Muscle of arm (tissue), 12 donors: Measurements from ENCODE around the gene SEC14L1. TPM values are rescaled to one million over a fixed set of nuclear protein-coding genes. Genes with fewer than 3 reads are reported as not detected.

Source experiments
- DNase-seq: peaks from one replicate; pipeline ENCODE4 v3.0.0-alpha.2; 2013
- polyA plus RNA-seq, 12 donors: library from polyadenylated mRNA; unstranded; fragments of 120-200 nt; gene quantifications; one replicate each; pipeline ENCODE4 v1.2.1, GENCODE V29; 2013; ENCODE audit not compliant: insufficient read length in 12 of 12

Gene SEC14L1
- polyA plus RNA-seq, 12 donors = 69.6 to 104 (median 85.4) TPM; not detected in 1

- DNase-seq = no peak
These were observed 117.1 kb downstream of the SEC14L1 start for GRCh38 chr17:77257596-77258458.

DNA sequence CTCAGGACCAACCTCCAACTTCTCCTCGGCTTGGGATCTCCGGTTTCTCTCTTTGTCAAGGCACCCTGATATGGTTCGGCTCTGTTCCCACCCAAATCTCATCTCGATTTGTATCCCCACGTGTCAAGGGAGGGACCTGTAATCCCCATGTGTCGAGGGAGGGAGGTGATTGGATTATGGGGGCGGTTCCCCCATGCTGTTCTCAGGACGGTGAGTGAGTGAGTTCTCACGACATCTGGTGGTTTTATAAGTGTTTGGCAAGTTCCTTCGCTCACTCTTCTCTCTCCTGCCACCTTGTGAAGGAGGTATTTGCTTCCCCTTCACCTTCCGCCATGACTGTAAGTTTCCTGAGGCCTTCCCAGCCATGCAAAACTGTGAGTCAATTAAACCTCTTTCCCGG, 117.9 kb downstream of the SEC14L1 start:
- no peak for DNase-seq

DNA sequence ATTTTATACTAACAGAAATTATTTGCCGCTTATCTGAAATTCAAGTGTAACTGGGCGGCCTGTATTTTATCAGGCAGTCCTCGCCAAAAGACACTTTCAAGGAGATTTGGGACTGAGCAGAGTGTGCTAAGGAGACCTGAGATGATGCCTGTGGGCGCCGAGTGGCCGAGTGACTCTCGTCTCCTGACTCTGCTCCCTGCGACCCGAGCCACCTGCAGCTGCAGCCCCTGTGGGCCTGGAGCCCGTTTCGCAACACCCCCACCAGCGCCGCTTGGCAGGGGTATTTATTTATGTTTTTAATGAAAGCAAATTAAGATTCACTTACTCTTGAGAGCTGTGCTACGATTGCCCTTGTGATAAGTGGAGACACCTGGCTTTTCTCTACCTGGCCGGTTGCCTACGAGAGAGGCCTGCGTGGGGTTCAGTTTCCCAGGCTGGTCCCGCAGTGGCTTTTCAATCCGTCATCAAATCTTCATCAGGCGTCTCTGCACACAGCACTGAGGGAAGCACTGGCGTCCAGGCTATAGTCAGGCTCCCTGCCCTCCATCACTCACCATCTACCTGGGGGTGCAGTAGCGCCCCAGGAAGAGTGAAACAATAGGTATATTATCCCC, 124.0 kb downstream of the SEC14L1 start:
- DNase-seq = no peak

- no peak for DNase-seq
These were observed 125.4 kb downstream of the SEC14L1 start for GRCh38 chr17:77266213-77266612.
